ENCODE results near the gene ZNF267. TPM values are rescaled to one million over a fixed set of nuclear protein-coding genes. Genes with fewer than 3 reads are reported as not detected.
A peak's percentile ranks its signal among the peaks of the same experiment; 100 is the strongest.

Gene ZNF267
- total RNA-seq, 1 experiment from 2014 or later: 10.2 TPM

- Histone ChIP-seq H3K4me1 (ENCODE audit: insufficient read depth, low read length) (peaks cover 9% of the 10 kb centered on the region; the same call in 1 of the 2 replicates), H3K9me3 (ENCODE audit: low read length) (no peaks in the 10 kb centered on the region), H3K36me3 (ENCODE audit: low read depth, low read length) (no peaks in the 10 kb centered on the region), H4K20me1 (ENCODE audit: low read length) (no peaks in the 10 kb centered on the region), H3K4me2 (ENCODE audit: low read length) (no peak overlapping the region), H3K27ac (ENCODE audit: low read length) (no peak overlapping the region), H3K9ac (ENCODE audit: low read length) (no peak overlapping the region), H3K79me2 (ENCODE audit: low read length) (no peaks in the 10 kb centered on the region), H3F3A (ENCODE audit: low read length, unreplicated experiment) (no peaks in the 10 kb centered on the region), H3K4me3 (ENCODE audit: low read length) (no peak overlapping the region), H3K9me2 (replicated peaks; ENCODE audit: low read length) (no peaks in the 10 kb centered on the region), H3K27me3 (ENCODE audit: low read length) (no peaks in the 10 kb centered on the region), H2AFZ (ENCODE audit: low read length) (no peak overlapping the region)
- intact Hi-C loops (cut with micrococcal nuclease): loop anchor here (5.0 to 10.0 kb wide), 3 partner anchors 153 to 776 kb away; partner anchors contain the start of gene VKORC1
- ChIA-PET POLR2A (ENCODE audit: unreplicated experiment) (no interaction called here), CTCF (interaction anchor here (0.7 to 0.9 kb wide), 2 partner anchors 831 to 926 kb away, joined by 3 to 4 read pairs; no protein-coding TSS in a partner anchor)
- ATAC-seq (no peak), DNase-seq (no peak)
- no TSS peak for BruUV-seq (replicated peaks)
- TF ChIP-seq CTCF (conservative IDR thresholded peaks at IDR 0.05; ENCODE audit: low read depth, low read length) (no peak), EZH2phosphoT487 (IDR thresholded peaks at IDR 0.05; ENCODE audit: borderline replicate concordance, low read length) (no peak), EZH2 (IDR thresholded peaks at IDR 0.05; ENCODE audit: low read length, unreplicated experiment) (no peak)
These were observed 5.4 kb upstream of the ZNF267 start for GRCh38 chr16:31868164-31868563.

- no peaks in the 10 kb centered on the region for H3K36me3 ChIP-seq (ENCODE audit: low read depth, low read length)
- no peak overlapping the region for H3K27ac ChIP-seq (ENCODE audit: low read length)
- peak; percentile 80 for ATAC-seq
- no peaks in the 10 kb centered on the region for H3K9me2 ChIP-seq (replicated peaks; ENCODE audit: low read length)
- BruUV-seq (replicated peaks): no TSS peak
- H3K9ac ChIP-seq (ENCODE audit: low read length): no peak overlapping the region
- CTCF ChIA-PET: interaction anchor here (0.5 to 0.9 kb wide), 4 partner anchors 9 to 926 kb away, joined by 3 to 4 read pairs (median 3); no protein-coding TSS in a partner anchor
- peak; percentile 75 for DNase-seq
- no peaks in the 10 kb centered on the region for H3K27me3 ChIP-seq (ENCODE audit: low read length)
- no peak for TF ChIP-seq EZH2phosphoT487 (IDR thresholded peaks at IDR 0.05; ENCODE audit: borderline replicate concordance, low read length)
- peak; percentile 70 for TF ChIP-seq CTCF (conservative IDR thresholded peaks at IDR 0.05; ENCODE audit: low read depth, low read length)
- no peaks in the 10 kb centered on the region for H4K20me1 ChIP-seq (ENCODE audit: low read length)
- peak overlapping the region; percentile 68 for H3K4me2 ChIP-seq (ENCODE audit: low read length)
- no peaks in the 10 kb centered on the region for H3F3A ChIP-seq (ENCODE audit: low read length, unreplicated experiment)
- peak overlapping the region; percentile 64 for H2AFZ ChIP-seq (ENCODE audit: low read length)
- H3K9me3 ChIP-seq (ENCODE audit: low read length): no peaks in the 10 kb centered on the region
- peaks cover 2% of the 10 kb centered on the region for H3K79me2 ChIP-seq (ENCODE audit: low read length)
- POLR2A ChIA-PET (ENCODE audit: unreplicated experiment): no interaction called here
- H3K4me3 ChIP-seq (ENCODE audit: low read length): no peak overlapping the region
- peaks cover 9% of the 10 kb centered on the region; the same call in 1 of the 2 replicates for H3K4me1 ChIP-seq (ENCODE audit: insufficient read depth, low read length)
- intact Hi-C loops (cut with micrococcal nuclease): loop anchor here (5.0 to 10.0 kb wide), 3 partner anchors 154 to 776 kb away; partner anchors contain the start of gene VKORC1
These were observed 4.9 kb upstream of the ZNF267 start for GRCh38 chr16:31868691-31869167.

All from PC-3 (cell line).